ENCODE data around the gene PIP4K2B.
"Not testable (repeated sequence)": the region's sequence is repeated elsewhere in the genome, so short reads cannot be mapped to it uniquely, and the experiment has no call there.

Gene PIP4K2B

DNA sequence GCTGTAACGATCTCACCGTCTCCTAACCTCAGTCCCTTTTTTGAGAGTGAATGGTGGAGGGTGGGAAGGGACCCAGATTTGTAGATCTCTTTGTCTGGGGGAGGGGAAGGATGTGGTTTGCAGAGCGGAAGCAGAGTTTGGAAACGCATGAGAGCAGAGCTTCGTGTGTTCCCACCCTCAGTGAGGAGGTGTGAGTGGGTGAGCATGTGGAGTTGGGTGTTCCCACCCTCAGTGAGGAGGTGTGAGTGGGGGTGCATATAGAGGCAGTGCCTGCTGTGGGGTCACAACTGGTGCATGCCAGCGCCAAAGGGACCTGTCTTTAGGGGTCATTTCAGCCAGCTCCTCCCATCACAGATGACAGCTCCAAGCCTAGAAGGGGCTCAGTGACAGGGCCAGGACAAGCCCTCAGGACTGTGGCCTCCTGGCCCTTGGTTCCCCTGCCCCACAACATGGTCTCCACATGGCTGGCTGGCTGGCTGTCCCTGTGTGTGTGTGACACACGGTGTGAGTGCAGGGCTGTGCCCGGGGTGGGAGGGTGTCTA is 71.0 kb downstream of the PIP4K2B start:
- DNase-seq, result peak; percentile 71 to 75

DNA sequence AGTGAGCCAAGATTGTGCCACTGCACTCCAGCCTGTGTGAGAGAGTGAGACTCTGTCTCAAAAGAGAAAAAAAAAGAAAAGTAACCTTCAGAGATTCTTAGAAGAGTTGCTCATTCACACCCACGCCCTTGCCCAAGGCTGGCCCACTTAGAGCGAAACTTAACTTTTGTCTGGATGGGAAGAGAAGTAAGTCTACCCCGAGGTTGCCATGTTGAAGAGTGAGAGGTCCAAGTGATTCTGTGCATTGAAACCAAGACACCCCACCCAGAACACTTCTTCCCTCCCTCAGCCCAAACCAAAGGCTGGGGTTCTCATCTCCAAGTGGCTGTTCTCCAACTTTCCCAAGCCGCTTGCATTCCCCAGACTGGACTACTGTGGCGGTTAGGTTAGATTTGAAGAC is 71.6 kb downstream of the PIP4K2B start:
- DNase-seq, result peak; percentile 87

DNA sequence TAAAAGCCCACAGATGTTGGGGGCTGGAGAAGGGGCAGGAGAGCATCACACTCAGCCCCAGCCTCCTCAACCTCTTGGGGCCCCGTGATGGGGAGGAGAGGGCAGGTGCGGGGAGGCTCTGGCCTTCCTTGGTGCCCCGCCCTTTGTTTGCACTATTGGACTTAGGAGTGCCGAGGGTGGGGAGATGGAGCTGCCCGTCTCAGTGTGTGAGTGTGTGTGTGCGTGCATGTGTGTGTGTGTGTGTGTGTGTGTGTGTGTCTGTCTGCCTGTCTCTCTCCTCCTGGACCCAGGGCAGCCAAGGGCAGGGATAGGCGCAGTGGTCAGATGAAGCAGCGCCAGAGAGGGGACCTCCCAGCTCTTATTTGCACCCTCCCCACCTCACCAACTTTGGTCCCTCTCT is 73.2 kb downstream of the PIP4K2B start:
- DNase-seq, result not testable (repeated sequence)

DNA sequence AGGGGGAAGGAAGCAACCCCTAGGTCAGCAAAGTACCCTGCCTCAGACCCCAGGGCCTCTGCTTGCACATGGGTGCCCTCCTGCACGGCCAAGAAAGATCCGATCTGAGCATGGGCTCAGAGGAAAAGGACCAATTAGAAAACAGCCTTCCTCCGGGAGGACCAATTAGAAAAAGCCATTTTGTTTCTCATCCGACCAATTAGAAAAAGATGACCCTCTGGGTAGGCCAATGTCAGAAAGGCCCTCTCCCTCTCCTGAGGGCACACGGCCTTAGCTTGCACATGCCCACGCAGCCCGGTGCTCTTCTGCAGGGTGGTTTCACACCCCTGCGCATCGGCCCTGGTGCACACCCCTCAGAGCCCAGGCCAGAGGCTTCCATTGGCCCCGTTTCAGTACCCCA is 74.3 kb downstream of the PIP4K2B start:
- DNase-seq, result no peak

DNA sequence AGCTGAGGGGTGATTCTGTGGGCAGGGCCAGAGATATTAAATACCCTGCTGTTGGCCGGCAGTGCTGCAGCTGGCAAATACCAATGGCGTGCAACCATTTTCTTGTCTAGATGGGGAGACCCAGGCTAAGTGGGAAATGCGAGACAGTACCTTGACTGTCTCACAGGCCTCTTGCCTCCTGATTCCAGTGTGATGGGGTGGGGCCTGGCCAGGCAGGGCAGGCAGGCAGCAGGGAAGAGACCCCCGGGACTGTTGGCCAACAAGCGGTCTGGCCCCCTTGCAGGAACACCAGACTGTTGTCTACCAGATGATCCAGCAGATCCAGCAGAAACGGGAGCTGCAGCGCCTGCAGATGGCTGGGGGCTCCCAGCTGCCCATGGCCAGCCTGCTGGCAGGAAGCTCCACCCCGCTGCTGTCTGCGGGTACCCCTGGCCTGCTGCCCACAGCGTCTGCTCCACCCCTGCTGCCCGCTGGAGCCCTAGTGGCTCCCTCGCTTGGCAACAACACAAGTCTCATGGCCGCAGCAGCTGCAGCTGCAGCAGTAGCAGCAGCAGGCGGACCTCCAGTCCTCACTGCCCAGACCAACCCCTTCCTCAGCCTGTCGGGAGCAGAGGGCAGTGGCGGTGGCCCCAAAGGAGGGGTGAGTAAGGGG is 74.9 kb downstream of the PIP4K2B start:
- no peak for DNase-seq

DNA sequence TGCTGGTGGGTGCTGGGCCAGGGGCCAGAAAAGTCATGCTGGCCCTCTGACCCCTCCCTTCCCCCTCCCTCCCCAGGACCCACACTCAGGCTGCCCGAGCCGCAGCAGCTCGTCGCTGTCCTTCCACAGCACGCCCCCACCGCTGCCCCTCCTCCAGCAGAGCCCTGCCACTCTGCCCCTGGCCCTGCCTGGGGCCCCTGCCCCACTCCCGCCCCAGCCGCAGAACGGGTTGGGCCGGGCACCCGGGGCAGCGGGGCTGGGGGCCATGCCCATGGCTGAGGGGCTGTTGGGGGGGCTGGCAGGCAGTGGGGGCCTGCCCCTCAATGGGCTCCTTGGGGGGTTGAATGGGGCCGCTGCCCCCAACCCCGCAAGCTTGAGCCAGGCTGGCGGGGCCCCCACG is 77.6 kb downstream of the PIP4K2B start:
- DNase-seq, result no peak

DNA sequence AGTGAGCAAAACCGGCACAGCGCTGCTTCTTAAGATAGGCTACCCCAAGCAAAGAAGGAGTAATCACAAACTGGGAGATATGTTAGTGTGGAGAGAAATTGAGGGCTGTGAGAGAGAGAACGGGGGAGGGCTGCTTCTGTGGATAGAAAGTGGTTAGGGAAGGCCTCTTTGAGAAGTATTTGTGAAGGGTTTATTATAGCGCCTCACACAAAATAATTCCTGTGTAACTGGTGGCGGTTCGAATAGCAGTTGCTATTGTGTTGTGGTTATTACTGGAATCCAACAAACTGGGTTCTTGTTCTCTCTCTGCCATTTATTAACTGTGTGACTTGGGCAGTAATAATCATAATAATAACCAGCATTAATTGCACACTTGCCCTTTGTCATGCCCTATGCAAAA is 78.4 kb downstream of the PIP4K2B start:
- no peak for DNase-seq

DNA sequence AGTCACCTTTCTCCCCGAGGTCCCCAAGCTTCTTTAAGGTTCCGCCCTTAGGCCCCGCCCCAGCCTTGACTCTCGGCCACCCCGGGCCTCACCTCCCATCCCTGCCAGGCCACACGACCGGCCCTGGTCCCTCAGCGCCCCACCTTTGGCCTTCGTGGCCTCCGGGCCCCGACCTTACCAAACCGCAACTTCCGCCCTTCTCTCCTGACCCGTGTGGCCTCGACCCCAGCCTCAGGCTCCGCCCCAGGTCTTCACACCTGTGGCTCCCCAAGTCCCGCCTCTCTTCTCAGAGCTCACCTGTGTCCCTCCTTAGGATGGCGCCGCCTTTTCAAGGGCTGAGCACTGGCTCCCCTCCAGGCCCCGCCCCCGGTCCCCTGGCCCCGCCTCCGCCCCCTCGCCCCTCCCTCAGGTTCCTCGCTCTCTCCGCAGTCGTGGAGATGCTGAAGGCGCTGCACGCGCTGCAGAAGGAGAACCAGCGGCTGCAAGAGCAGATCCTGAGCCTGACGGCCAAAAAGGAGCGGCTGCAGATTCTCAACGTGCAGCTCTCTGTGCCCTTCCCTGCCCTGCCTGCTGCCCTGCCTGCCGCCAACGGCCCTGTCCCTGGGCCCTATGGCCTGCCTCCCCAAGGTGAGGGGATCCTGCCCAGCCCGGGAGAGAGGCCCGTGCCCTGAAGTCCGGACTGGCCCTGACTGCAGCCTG is 79.3 kb downstream of the PIP4K2B start:
- no peak for DNase-seq

DNA sequence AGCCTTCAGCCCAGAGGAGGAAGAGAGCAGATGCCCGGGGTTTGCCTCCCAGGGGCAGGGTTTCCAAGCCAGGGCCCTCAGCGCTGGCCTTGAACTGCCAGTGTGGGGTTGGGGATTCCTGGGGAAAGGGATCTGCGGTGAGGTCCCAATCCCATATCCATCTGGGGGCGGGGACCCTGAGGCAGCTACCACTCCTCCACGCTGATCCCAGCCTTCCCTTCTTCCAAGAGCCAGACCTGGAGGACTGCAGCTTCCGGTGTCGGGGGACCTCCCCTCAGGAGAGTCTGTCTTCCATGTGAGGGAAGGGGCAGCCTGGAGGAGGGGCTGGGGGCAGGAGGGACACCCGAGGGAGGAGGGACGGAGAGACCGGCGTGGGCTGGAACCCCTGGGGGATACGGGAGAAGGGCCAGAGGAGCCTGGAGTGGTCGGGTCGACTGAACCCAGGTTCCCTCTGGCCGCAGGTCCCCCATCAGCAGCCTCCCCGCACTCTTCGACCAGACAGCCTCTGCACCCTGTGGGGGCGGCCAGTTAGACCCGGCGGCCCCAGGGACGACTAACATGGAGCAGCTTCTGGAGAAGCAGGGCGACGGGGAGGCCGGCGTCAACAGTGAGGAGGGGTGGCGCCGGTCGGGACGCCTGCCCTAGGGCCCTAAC is 79.9 kb downstream of the PIP4K2B start:
- DNase-seq, result no peak

DNA sequence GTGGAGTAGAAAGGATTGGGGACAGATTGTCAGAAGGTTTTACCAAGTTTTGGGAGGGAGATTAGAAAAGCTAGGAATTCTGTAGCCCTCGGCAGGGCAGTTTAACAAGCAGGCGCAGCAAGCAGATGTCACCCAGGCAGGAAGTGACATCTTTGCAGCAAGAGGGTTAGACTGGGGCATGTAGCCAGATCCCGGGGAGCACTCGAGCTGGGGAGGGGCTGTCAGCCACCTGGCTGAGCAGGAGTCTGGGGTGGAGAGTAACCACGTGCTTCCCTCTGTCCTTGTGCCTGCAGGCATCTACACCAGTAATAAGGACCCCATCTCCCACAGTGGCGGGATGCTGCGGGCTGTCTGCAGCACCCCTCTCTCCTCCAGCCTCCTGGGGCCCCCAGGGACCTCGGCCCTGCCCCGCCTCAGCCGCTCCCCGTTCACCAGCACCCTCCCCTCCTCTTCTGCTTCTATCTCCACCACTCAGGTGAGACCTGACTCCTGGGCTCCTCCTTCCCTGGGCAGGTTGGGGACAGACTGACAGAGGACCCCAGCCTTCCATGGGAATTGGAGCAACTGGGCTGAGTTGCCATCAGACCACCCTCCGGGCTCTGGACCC is 82.1 kb downstream of the PIP4K2B start:
- no peak for DNase-seq

DNA sequence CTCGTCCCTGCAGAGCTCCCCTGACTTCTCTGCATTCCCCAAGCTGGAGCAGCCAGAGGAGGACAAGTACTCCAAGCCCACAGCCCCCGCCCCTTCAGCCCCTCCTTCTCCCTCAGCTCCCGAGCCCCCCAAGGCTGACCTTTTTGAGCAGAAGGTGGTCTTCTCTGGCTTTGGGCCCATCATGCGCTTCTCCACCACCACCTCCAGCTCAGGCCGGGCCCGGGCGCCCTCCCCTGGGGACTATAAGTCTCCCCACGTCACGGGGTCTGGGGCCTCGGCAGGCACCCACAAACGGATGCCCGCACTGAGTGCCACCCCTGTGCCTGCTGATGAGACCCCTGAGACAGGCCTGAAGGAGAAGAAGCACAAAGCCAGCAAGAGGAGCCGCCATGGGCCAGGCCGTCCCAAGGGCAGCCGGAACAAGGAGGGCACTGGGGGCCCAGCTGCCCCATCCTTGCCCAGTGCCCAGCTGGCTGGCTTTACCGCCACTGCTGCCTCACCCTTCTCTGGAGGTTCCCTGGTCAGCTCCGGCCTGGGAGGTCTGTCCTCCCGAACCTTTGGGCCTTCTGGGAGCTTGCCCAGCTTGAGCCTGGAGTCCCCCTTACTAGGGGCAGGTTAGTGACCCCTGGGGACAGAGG is 82.9 kb downstream of the PIP4K2B start:
- DNase-seq, result no peak
